GM23248 (cell line): ENCODE measurements around the gene STX8. TPM values are rescaled to one million over a fixed set of nuclear protein-coding genes. Genes with fewer than 3 reads are reported as not detected.

Experiments
- DNase-seq: peaks from one replicate; pipeline ENCODE4 v3.0.0-alpha.2; 2015
- H2AFZ ChIP-seq: fragments of 200-600 bp; sonication (generic); 2 replicates; pipeline ENCODE4 v1.6.1; 2016; ENCODE audit warnings: antibody characterized with exemption
- H3F3A ChIP-seq: fragments of 200-600 bp; sonication (generic); 2 replicates; pipeline ENCODE4 v1.6.1; 2016; ENCODE audit warnings: mild to moderate bottlenecking, antibody characterized with exemption, mixed run types; ENCODE audit not compliant: insufficient read depth
- H3K27ac ChIP-seq: fragments of 200-600 bp; sonication (generic); 2 replicates; pipeline ENCODE4 v1.5.1; 2016; ENCODE audit warnings: mild to moderate bottlenecking
- H3K27me3 ChIP-seq: fragments of 200-600 bp; sonication (generic); replicated peaks from 2 replicates; pipeline ENCODE4 v1.6.1; 2016; ENCODE audit warnings: mild to moderate bottlenecking; ENCODE audit not compliant: insufficient read depth
- H3K36me3 ChIP-seq: fragments of 200-600 bp; sonication (generic); 2 replicates; pipeline ENCODE4 v1.6.1; 2016; ENCODE audit warnings: low read depth, mild to moderate bottlenecking
- H3K4me1 ChIP-seq: fragments of 200-600 bp; sonication (generic); 2 replicates; pipeline ENCODE4 v1.6.1; 2016; ENCODE audit warnings: mild to moderate bottlenecking; ENCODE audit not compliant: insufficient read depth
- H3K4me2 ChIP-seq: fragments of 200-600 bp; sonication (generic); one replicate; pipeline ENCODE4 v1.6.1; 2016; ENCODE audit warnings: mild to moderate bottlenecking; ENCODE audit not compliant: unreplicated experiment
- H3K4me3 ChIP-seq: fragments of 200-600 bp; sonication (generic); 2 replicates; pipeline ENCODE4 v1.5.1; 2016; ENCODE audit warnings: mild to moderate bottlenecking
- H3K79me2 ChIP-seq: fragments of 200-600 bp; sonication (generic); 2 replicates; pipeline ENCODE4 v1.6.1; 2016; ENCODE audit warnings: mild to moderate bottlenecking; ENCODE audit not compliant: insufficient read depth
- H3K9ac ChIP-seq: fragments of 200-600 bp; sonication (generic); 2 replicates; pipeline ENCODE4 v1.6.1; 2016; ENCODE audit warnings: mild to moderate bottlenecking
- H3K9me2 ChIP-seq: fragments of 200-600 bp; sonication (generic); 2 replicates; pipeline ENCODE4 v1.6.1; 2016; ENCODE audit warnings: mixed run types, mild to moderate bottlenecking, moderate library complexity; ENCODE audit not compliant: insufficient read depth
- H3K9me3 ChIP-seq: fragments of 200-600 bp; sonication (generic); one replicate; pipeline ENCODE4 v1.6.1; 2017; ENCODE audit warnings: low read depth
- H4K20me1 ChIP-seq: fragments of 200-600 bp; sonication (generic); 2 replicates; pipeline ENCODE4 v1.6.0; 2016; ENCODE audit not compliant: insufficient read depth
- EZH2 ChIP-seq: fragments of 200-600 bp; sonication (generic); IDR thresholded peaks from 2 replicates; pipeline ENCODE4 v1.6.1; 2018; ENCODE audit warnings: antibody characterized with exemption, mild to moderate bottlenecking; ENCODE audit not compliant: insufficient read depth, poor library complexity, severe bottlenecking
- EZH2phosphoT487 ChIP-seq: fragments of 200-600 bp; sonication (generic); IDR thresholded peaks from 2 replicates; pipeline ENCODE4 v1.6.1; 2018; ENCODE audit warnings: antibody characterized with exemption, moderate library complexity, mild to moderate bottlenecking, low read depth; ENCODE audit not compliant: insufficient read depth
- WGBS, 2 experiments: methylation state at CpG; one replicate each; pipeline ENCODE4 v1.1.6; 2015 to 2017; ENCODE audit warnings: low lambda C conversion rate in 2 of 2, low coverage in 1 of 2; ENCODE audit errors: missing lambda C conversion rate in 2 of 2; 5-methylcytosine and 5-hydroxymethylcytosine counted together
- in situ Hi-C: fragments of 300-500 bp; cut with MboI; formaldehyde crosslinking; loops from 2 replicates; pipeline ENCODE4 v1.15.0; 2020
- polyA plus RNA-seq: library from polyadenylated mRNA; unstranded; fragments of >200 nt; fragmentation: Nextera tagmentation; extraction: Ambion mirVana; gene quantifications from 2 replicates; pipeline ENCODE4 v1.2.1, GENCODE V29; 2016
- total RNA-seq: library from RNA; depleted of rRNA; stranded (reverse); fragments of >200 nt; shearing (Covaris generic); gene quantifications from 2 replicates; pipeline ENCODE4 v1.2.3, GENCODE V29; 2014

The STX8 gene
- total and polyA plus RNA-seq, 2 experiments from 2014 or later: 40.7 to 84.3 TPM

- Histone ChIP-seq H3K9me3 (no peaks in the 10 kb centered on the region), H4K20me1 (no peaks in the 10 kb centered on the region), H3K27me3 (0 out of 2 replicates have a peak, but pooled peaks cover 3% of the 10 kb centered on the region), H3K27ac (no peak overlapping the region), H2AFZ (no peak overlapping the region), H3K36me3 (no peaks in the 10 kb centered on the region), H3K79me2 (no peaks in the 10 kb centered on the region), H3K9me2 (no peaks in the 10 kb centered on the region), H3K4me2 (no peak overlapping the region), H3F3A (peaks cover 4% of the 10 kb centered on the region; the same call in 1 of the 2 replicates), H3K4me1 (no peaks in the 10 kb centered on the region), H3K9ac (no peak overlapping the region), H3K4me3 (no peak overlapping the region)
- in situ Hi-C loops: no loop called here
- TF ChIP-seq EZH2 (no peak), EZH2phosphoT487 (no peak)
- DNase-seq: no peak
- 75 to 80% methylated on average over 13 of the region's 13 CpGs for WGBS, 2 experiments
These were observed 364.4 kb downstream of the STX8 start for GRCh38 chr17:9211133-9211765.

- in situ Hi-C loops: no loop called here
- no peaks in the 10 kb centered on the region for H4K20me1 ChIP-seq
- no peaks in the 10 kb centered on the region for H3K9me3 ChIP-seq
- no peaks in the 10 kb centered on the region for H3K4me1 ChIP-seq
- TF ChIP-seq EZH2: no peak
- no peak for TF ChIP-seq EZH2phosphoT487
- H3K79me2 ChIP-seq: no peaks in the 10 kb centered on the region
- H3K27ac ChIP-seq: no peak overlapping the region
- H3K4me3 ChIP-seq: no peak overlapping the region
- H3K4me2 ChIP-seq: no peak overlapping the region
- H3K27me3 ChIP-seq: 0 out of 2 replicates have a peak, but pooled peaks cover 3% of the 10 kb centered on the region
- H3K36me3 ChIP-seq: no peaks in the 10 kb centered on the region
- no peak overlapping the region for H3K9ac ChIP-seq
- DNase-seq: no peak
- H3K9me2 ChIP-seq: no peaks in the 10 kb centered on the region
- no peak overlapping the region for H2AFZ ChIP-seq
- peaks cover 4% of the 10 kb centered on the region; the same call in 1 of the 2 replicates for H3F3A ChIP-seq
- 84 to 85% methylated on average over 7 of the region's 7 CpGs for WGBS, 2 experiments
These were observed 365.7 kb downstream of the STX8 start for GRCh38 chr17:9209781-9210370.

- peaks cover 4% of the 10 kb centered on the region; the same call in 1 of the 2 replicates for H3F3A ChIP-seq
- no peaks in the 10 kb centered on the region for H4K20me1 ChIP-seq
- no peak overlapping the region for H3K4me3 ChIP-seq
- H3K27me3 ChIP-seq: peaks cover 3% of the 10 kb centered on the region; the same call in 1 of the 2 replicates
- no peaks in the 10 kb centered on the region for H3K79me2 ChIP-seq
- WGBS, 2 experiments: 68 to 77% methylated on average over 5 of the region's 5 CpGs
- H3K36me3 ChIP-seq: no peaks in the 10 kb centered on the region
- no peak overlapping the region for H3K27ac ChIP-seq
- H3K9me3 ChIP-seq: no peaks in the 10 kb centered on the region
- H3K9me2 ChIP-seq: no peaks in the 10 kb centered on the region
- H3K4me1 ChIP-seq: no peaks in the 10 kb centered on the region
- DNase-seq: no peak
- H3K4me2 ChIP-seq: no peak overlapping the region
- no peak overlapping the region for H3K9ac ChIP-seq
- no peak overlapping the region for H2AFZ ChIP-seq
- TF ChIP-seq EZH2 (no peak), EZH2phosphoT487 (no peak)
- in situ Hi-C loops: no loop called here
These were observed 366.3 kb downstream of the STX8 start for GRCh38 chr17:9209347-9209746.

- DNase-seq: no peak
- Histone ChIP-seq H3K9me2 (no peaks in the 10 kb centered on the region), H3K27me3 (peaks cover 3% of the 10 kb centered on the region; the same call in 1 of the 2 replicates), H3K4me3 (no peak overlapping the region), H4K20me1 (no peaks in the 10 kb centered on the region), H3F3A (no peaks in the 10 kb centered on the region), H3K4me2 (no peak overlapping the region), H3K79me2 (no peaks in the 10 kb centered on the region), H2AFZ (no peak overlapping the region), H3K36me3 (no peaks in the 10 kb centered on the region), H3K9me3 (no peaks in the 10 kb centered on the region), H3K4me1 (no peaks in the 10 kb centered on the region), H3K27ac (no peak overlapping the region), H3K9ac (no peak overlapping the region)
- in situ Hi-C loops: no loop called here
- TF ChIP-seq EZH2 (no peak), EZH2phosphoT487 (no peak)
- WGBS, 2 experiments: 78 to 81% methylated on average over 10 of the region's 10 CpGs
These were observed 367.1 kb downstream of the STX8 start for GRCh38 chr17:9208381-9209105.
